C4-2B (cell line): Measurements from ENCODE around the gene TMEM135.

Experiments used
- ZFX ChIP-seq: fragments of 450-650 bp; IDR thresholded peaks from 2 replicates; pipeline ENCODE4 v1.6.1; 2017
- TF ChIP-seq, protein P1 (sequence below): fragments of 450-650 bp; conservative IDR thresholded peaks from 2 replicates; pipeline ENCODE4 v1.5.1; 2017; ENCODE audit warnings: mild to moderate bottlenecking

DNA sequence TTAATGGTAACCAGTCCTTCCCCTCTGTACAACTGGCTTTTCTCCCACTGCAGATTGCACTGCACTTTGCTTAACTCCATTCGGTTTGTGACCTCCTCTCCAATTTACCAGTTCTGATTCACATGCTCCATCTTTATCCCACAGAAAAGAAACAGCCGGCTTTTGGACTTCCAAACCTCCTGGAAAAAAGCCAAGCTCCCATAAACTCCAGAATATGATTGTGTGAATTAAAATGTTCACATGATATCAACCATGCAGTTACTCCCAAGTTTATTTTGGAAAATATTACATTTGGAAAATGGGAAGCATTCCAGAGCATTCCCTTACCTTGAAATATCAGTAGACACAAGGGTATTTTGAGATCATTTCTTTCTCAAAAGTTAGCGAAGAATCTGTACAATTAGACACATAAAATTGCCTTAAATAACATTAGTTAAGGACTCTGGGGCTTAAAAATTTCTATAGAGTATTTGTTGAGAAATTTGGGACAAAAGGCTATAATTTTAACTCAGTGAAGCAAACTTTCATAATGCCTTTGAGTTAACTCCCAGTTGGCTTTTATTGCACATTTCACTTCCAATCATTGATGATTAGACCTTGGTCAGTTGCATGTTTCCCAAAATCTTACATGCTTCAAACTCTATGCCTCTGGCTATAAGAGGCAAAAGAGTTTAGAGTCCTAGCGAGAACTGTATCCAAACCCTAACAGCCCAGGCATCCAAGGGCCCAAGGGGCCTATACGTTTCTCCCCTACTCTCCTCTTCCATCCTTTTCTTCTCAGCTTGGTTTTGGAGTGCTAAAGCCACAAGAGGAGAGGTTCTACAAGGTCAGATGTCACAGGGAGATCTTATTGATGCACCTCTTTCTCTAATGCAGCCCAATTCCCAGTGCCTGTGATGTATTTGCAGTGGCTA lies 23.6 kb upstream of the TMEM135 start:
- no peak for TF ChIP-seq ZFX
- TF ChIP-seq, protein P1, sequence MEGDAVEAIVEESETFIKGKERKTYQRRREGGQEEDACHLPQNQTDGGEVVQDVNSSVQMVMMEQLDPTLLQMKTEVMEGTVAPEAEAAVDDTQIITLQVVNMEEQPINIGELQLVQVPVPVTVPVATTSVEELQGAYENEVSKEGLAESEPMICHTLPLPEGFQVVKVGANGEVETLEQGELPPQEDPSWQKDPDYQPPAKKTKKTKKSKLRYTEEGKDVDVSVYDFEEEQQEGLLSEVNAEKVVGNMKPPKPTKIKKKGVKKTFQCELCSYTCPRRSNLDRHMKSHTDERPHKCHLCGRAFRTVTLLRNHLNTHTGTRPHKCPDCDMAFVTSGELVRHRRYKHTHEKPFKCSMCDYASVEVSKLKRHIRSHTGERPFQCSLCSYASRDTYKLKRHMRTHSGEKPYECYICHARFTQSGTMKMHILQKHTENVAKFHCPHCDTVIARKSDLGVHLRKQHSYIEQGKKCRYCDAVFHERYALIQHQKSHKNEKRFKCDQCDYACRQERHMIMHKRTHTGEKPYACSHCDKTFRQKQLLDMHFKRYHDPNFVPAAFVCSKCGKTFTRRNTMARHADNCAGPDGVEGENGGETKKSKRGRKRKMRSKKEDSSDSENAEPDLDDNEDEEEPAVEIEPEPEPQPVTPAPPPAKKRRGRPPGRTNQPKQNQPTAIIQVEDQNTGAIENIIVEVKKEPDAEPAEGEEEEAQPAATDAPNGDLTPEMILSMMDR, result no peak
